Neutrophil (primary cell): ENCODE results near the gene PRR13.
A peak's percentile ranks its signal among the peaks of the same experiment; 100 is the strongest.
"Not testable (repeated sequence)": the region's sequence is repeated elsewhere in the genome, so short reads cannot be mapped to it uniquely, and the experiment has no call there.

Experiments
- H3K27ac ChIP-seq: fragments of 200-600 bp; sonication (generic); 2 replicates; pipeline ENCODE4 v1.5.1; 2016; ENCODE audit warnings: mild to moderate bottlenecking, moderate library complexity
- H3K27me3 ChIP-seq: fragments of 200-600 bp; sonication (generic); 2 replicates; pipeline ENCODE4 v1.6.0; 2016; ENCODE audit warnings: mild to moderate bottlenecking
- H3K36me3 ChIP-seq: fragments of 200-600 bp; sonication (generic); 2 replicates; pipeline ENCODE4 v1.5.1; 2017
- H3K4me1 ChIP-seq, 2 experiments: fragments of 200-600 bp in 1 of 2; sonication (generic) in 1 of 2; 1 replicate in 1 of 2; 2 replicates in 1 of 2; pipeline versions ENCODE4 v1.5.1 to v1.6.1; 2013 to 2016; ENCODE audit warnings: low read depth in 1 of 2, low read length in 1 of 2, mild to moderate bottlenecking in 1 of 2, moderate library complexity in 1 of 2; ENCODE audit not compliant: control insufficient read depth in 1 of 2, insufficient read depth in 1 of 2
- H3K4me3 ChIP-seq, 2 experiments: fragments of 200-600 bp in 1 of 2; sonication (generic) in 1 of 2; 1 replicate in 1 of 2; 2 replicates in 1 of 2; pipeline ENCODE4 v1.5.1; 2013 to 2016; ENCODE audit warnings: low read depth in 1 of 2, low read length in 1 of 2, mild to moderate bottlenecking in 1 of 2, moderate library complexity in 1 of 2
- H3K9me3 ChIP-seq: fragments of 200-600 bp; sonication (generic); 2 replicates; pipeline ENCODE4 v1.5.1; 2016
- CTCF ChIP-seq: fragments of 200-600 bp; sonication (generic); IDR thresholded peaks from 2 replicates; pipeline ENCODE4 v1.5.1; 2016; ENCODE audit warnings: antibody characterized with exemption

PRR13 gene

GRCh38 chr12:53413485-53414204 is 27.9 kb upstream of the PRR13 start:
- TF ChIP-seq CTCF, result no peak
- no peaks in the 10 kb centered on the region for H3K9me3 ChIP-seq
- peaks cover 65% of the 10 kb centered on the region for H3K36me3 ChIP-seq
- peak overlapping the region; percentile 35 for H3K27ac ChIP-seq
- H3K4me3 ChIP-seq, result no peak overlapping the region
- H3K4me1 ChIP-seq, result peaks cover 0 to 9% of the 10 kb centered on the region in 2 experiments
- H3K27me3 ChIP-seq, result no peaks in the 10 kb centered on the region

- no peaks in the 10 kb centered on the region for H3K27me3 ChIP-seq
- H3K4me1 ChIP-seq, result peaks cover 0 to 9% of the 10 kb centered on the region in 2 experiments
- peaks cover 52% of the 10 kb centered on the region for H3K36me3 ChIP-seq
- H3K9me3 ChIP-seq, result no peaks in the 10 kb centered on the region
- TF ChIP-seq CTCF, result no peak
- no peak overlapping the region for H3K4me3 ChIP-seq
- peak overlapping the region; percentile 27 for H3K27ac ChIP-seq
Measured at GRCh38 chr12:53414756-53415417, 26.6 kb upstream of the PRR13 start.

GRCh38 chr12:53415752-53416389 is 25.7 kb upstream of the PRR13 start:
- peaks cover 42% of the 10 kb centered on the region for H3K36me3 ChIP-seq
- H3K4me3 ChIP-seq, H3K4me1 ChIP-seq, H3K9me3 ChIP-seq, H3K27me3 ChIP-seq: not testable (repeated sequence)
- H3K27ac ChIP-seq, result peak overlapping the region; percentile 27

- not testable (repeated sequence) for H3K4me3 ChIP-seq, H3K9me3 ChIP-seq, H3K27me3 ChIP-seq
- H3K36me3 ChIP-seq, result peaks cover 28% of the 10 kb centered on the region
- H3K4me1 ChIP-seq, result peaks cover 4 to 15% of the 10 kb centered on the region in 2 experiments
- peak overlapping the region; percentile 46 for H3K27ac ChIP-seq
Measured at GRCh38 chr12:53417291-53417816, 24.2 kb upstream of the PRR13 start.

GRCh38 chr12:53418221-53418620 is 23.3 kb upstream of the PRR13 start:
- TF ChIP-seq CTCF, result no peak

GRCh38 chr12:53419756-53420155 is 21.8 kb upstream of the PRR13 start:
- Histone ChIP-seq H3K4me1 (peaks cover 4 to 15% of the 10 kb centered on the region in 2 experiments), H3K9me3 (no peaks in the 10 kb centered on the region), H3K27me3 (no peaks in the 10 kb centered on the region), H3K36me3 (peaks cover 4% of the 10 kb centered on the region), H3K4me3 (no peak overlapping the region), H3K27ac (no peak overlapping the region)
- no peak for TF ChIP-seq CTCF

More at GRCh38 chr12:53418221-53418620, 23.3 kb upstream of the PRR13 start:
- Histone ChIP-seq H3K4me1 (peaks cover 4 to 15% of the 10 kb centered on the region in 2 experiments), H3K9me3 (no peaks in the 10 kb centered on the region), H3K36me3 (peaks cover 19% of the 10 kb centered on the region), H3K27me3 (no peaks in the 10 kb centered on the region), H3K27ac (no peak overlapping the region), H3K4me3 (no peak overlapping the region)

GRCh38 chr12:53422247-53422646 is 19.3 kb upstream of the PRR13 start:
- H3K4me1 ChIP-seq, result peaks cover 4 to 11% of the 10 kb centered on the region in 2 experiments
- H3K36me3 ChIP-seq, H3K27ac ChIP-seq, H3K27me3 ChIP-seq, H3K4me3 ChIP-seq, H3K9me3 ChIP-seq: not testable (repeated sequence)
